Activated B cell treated with CpG ODN at 0.5 μM for 24 hours (primary cell): ENCODE results near the gene LAPTM4A. TPM values are rescaled to one million over a fixed set of nuclear protein-coding genes. Genes with fewer than 3 reads are reported as not detected.

Source experiments
- ATAC-seq: fragments of 200-7000 bp; cut with Tn5 transposase; one replicate; pipeline ENCODE4 v1.10.0; 2021; ENCODE audit warnings: low read depth, mild to moderate bottlenecking, moderate library complexity
- CTCF ChIA-PET: fragments of 350-600 bp; sonication (Branson Sonifier 250); formaldehyde crosslinking; loops from one replicate; lab custom pipeline; 2021; ENCODE audit warnings: antibody characterized with exemption; lab: Charles Lee
- POLR2A ChIA-PET: fragments of 350-600 bp; sonication (Branson Sonifier 250); formaldehyde crosslinking; loops from one replicate; lab custom pipeline; 2021; ENCODE audit warnings: antibody characterized with exemption; lab: Charles Lee
- DNase-seq: peaks from one replicate; pipeline ENCODE4 v3.0.0; 2022
- H3K27ac Mint-ChIP-seq: one replicate; pipeline ENCODE4 v1.8.0; 2020; ENCODE audit warnings: mixed read lengths
- H3K27me3 Mint-ChIP-seq: one replicate; pipeline ENCODE4 v1.8.0; 2021; ENCODE audit warnings: mixed read lengths
- H3K36me3 Mint-ChIP-seq: one replicate; pipeline ENCODE4 v1.8.0; 2021; ENCODE audit warnings: low read depth, mixed read lengths
- H3K4me1 Mint-ChIP-seq: one replicate; pipeline ENCODE4 v1.8.0; 2021; ENCODE audit warnings: mixed read lengths
- H3K4me3 Mint-ChIP-seq: one replicate; pipeline ENCODE4 v1.8.0; 2020; ENCODE audit warnings: mild to moderate bottlenecking, mixed read lengths
- H3K9me3 Mint-ChIP-seq: one replicate; pipeline ENCODE4 v1.8.0; 2020; ENCODE audit warnings: mixed read lengths
- CTCF ChIP-seq: fragments of 200-600 bp; IDR thresholded peaks from one replicate; pipeline ENCODE4 v1.8.0; 2022; ENCODE audit warnings: antibody characterized with exemption, mild to moderate bottlenecking
- intact Hi-C: fragments of 100-400 bp; cut with micrococcal nuclease; formaldehyde crosslinking; loops from one replicate; pipeline ENCODE4 v1.15.1; 2024
- total RNA-seq: library from RNA; stranded (reverse); gene quantifications from 2 replicates; pipeline ENCODE4 v1.2.3, GENCODE V29; 2022

LAPTM4A gene
- total RNA-seq, 1 donor from 2014 or later = 47.2 TPM

- DNase-seq = no peak
- Mint-ChIP-seq H3K27ac (no peak overlapping the region), H3K4me1 (no peaks in the 10 kb centered on the region), H3K27me3 (peaks cover 6% of the 10 kb centered on the region), H3K9me3 (no peaks in the 10 kb centered on the region), H3K36me3 (no peaks in the 10 kb centered on the region), H3K4me3 (no peak overlapping the region)
- intact Hi-C loops = no loop called here
- ATAC-seq = no peak
- CTCF ChIA-PET = no interaction called here
- POLR2A ChIA-PET = no interaction called here
- no peak for TF ChIP-seq CTCF
Observed at GRCh38 chr2:20069756-20070155, 18.3 kb upstream of the LAPTM4A start.

DNA sequence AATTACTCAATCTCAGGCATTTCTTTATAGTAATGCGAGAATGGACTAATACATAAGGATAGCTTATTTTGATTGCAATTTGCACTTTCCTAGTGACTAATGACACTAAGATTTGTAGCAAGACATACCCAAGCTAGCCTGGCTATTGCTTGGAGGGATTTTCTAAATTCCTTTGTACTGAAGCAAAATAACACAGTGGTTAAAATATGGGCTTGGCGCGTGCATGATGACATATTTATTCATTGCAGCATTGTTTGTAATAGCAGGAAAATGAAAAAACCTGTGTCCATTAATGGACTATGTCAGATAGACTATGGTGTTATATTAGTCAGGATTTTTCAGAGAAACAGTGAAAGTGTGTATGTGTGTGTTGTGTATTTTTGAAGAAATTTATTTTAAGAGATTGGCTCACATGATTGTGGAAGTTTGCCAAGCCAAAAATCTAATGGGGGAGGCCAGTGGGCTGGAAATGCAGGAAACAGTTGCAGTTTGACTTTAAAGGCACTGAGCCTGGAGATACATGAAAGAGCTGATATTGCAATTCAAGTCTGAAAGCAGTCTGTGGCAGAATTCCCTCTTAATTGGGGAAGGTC is 16.7 kb upstream of the LAPTM4A start:
- H3K36me3 Mint-ChIP-seq = no peaks in the 10 kb centered on the region
- H3K27me3 Mint-ChIP-seq = peaks cover 1% of the 10 kb centered on the region
- no peak overlapping the region for H3K27ac Mint-ChIP-seq
- H3K9me3 Mint-ChIP-seq = peaks cover 6% of the 10 kb centered on the region
- DNase-seq = no peak
- H3K4me1 Mint-ChIP-seq = peaks cover 4% of the 10 kb centered on the region
- no peak for ATAC-seq
- no peak overlapping the region for H3K4me3 Mint-ChIP-seq
- intact Hi-C loops = no loop called here
- ChIA-PET POLR2A (no interaction called here), CTCF (no interaction called here)
- no peak for TF ChIP-seq CTCF

GRCh38 chr2:20065885-20066602 is 14.6 kb upstream of the LAPTM4A start:
- no peak for ATAC-seq

DNA sequence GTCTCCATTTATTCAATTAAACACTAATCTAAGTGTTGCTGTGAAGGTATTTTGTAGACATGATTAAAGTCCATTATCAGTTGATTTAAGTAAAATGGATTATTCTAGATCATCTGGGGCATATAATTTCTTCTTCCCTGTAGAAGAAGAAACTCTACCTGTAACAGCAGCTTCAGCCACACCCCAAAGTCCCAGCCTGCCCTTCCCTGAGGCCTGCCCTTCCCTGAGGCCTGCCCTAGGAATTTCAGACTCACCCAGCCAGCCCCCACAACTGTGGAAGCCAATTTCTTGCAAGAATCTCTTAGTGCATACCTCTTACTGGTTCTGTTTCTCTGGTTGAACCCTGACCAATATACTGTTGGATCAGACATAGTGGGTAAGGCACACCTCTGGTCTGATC is 13.4 kb upstream of the LAPTM4A start:
- Mint-ChIP-seq H3K27me3 (peaks cover 8% of the 10 kb centered on the region), H3K9me3 (peaks cover 6% of the 10 kb centered on the region), H3K4me3 (no peak overlapping the region), H3K4me1 (peaks cover 4% of the 10 kb centered on the region), H3K36me3 (no peaks in the 10 kb centered on the region), H3K27ac (no peak overlapping the region)
- ChIA-PET POLR2A (no interaction called here), CTCF (no interaction called here)
- intact Hi-C loops = no loop called here
- DNase-seq (no peak), ATAC-seq (no peak)
- no peak for TF ChIP-seq CTCF

More at GRCh38 chr2:20065885-20066602, 14.6 kb upstream of the LAPTM4A start:
- intact Hi-C loops = no loop called here
- ChIA-PET POLR2A (no interaction called here), CTCF (no interaction called here)
- DNase-seq = no peak
- peaks cover 6% of the 10 kb centered on the region for H3K9me3 Mint-ChIP-seq
- H3K4me3 Mint-ChIP-seq = no peak overlapping the region
- peaks cover 4% of the 10 kb centered on the region for H3K4me1 Mint-ChIP-seq
- H3K27ac Mint-ChIP-seq = no peak overlapping the region
- no peaks in the 10 kb centered on the region for H3K36me3 Mint-ChIP-seq
- no peak for TF ChIP-seq CTCF
- H3K27me3 Mint-ChIP-seq = no peaks in the 10 kb centered on the region

- POLR2A ChIA-PET = no interaction called here
- peaks cover 4% of the 10 kb centered on the region for H3K4me1 Mint-ChIP-seq
- H3K36me3 Mint-ChIP-seq = no peaks in the 10 kb centered on the region
- CTCF ChIA-PET = no interaction called here
- DNase-seq (no peak), ATAC-seq (no peak)
- no peak overlapping the region for H3K4me3 Mint-ChIP-seq
- peaks cover 8% of the 10 kb centered on the region for H3K27me3 Mint-ChIP-seq
- H3K27ac Mint-ChIP-seq = no peak overlapping the region
- intact Hi-C loops = no loop called here
- TF ChIP-seq CTCF = no peak
- peaks cover 6% of the 10 kb centered on the region for H3K9me3 Mint-ChIP-seq
Observed at GRCh38 chr2:20064421-20064820, 13.0 kb upstream of the LAPTM4A start.
